CD4-positive, alpha-beta T cell treated with Interferon gamma for 1 hour (primary cell): ENCODE measurements around the gene FGF8.

Source experiments
- DNase-seq: peaks from one replicate; pipeline ENCODE4 v3.0.0-alpha.2; 2020

Gene FGF8

DNA sequence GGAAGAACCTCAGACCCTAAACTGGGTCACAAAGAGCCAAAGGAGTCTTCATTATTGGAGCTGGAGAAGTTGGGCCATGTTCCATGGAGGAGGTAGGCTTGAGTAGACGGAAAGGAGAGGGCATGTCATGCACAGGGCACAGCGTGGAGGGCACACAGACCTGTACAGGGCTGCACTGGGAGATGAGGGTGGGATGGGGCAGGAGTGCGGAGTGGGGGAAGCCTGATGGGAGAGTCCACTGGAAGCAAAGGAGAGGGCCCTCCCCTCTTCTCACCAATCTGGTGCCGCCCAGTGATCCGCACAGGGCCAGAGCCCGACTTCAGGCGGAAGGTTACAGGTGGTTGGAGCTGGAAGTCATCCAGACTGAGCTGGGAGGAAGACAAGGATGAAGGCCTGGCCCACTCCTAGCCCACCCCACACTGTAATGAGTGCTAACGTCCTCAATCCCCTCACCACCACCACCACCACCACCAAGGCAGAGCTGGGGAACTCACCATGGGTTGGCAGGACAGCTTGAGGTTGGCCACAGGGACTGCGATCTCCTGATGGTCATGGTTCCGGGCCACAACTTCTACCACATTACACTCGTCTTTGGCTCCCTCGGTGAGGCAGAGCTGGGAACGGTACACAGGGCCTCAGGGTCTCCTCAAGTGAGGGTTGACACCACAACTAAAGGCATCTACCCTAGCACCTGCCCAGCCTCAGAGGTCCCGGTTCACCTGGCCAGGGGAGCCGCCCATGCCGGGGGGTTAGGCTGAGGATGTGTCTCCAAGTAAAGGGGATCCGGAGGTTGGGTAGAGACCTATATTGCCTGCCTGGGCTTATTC is 6.3 kb upstream of the FGF8 start:
- DNase-seq = no peak

DNA sequence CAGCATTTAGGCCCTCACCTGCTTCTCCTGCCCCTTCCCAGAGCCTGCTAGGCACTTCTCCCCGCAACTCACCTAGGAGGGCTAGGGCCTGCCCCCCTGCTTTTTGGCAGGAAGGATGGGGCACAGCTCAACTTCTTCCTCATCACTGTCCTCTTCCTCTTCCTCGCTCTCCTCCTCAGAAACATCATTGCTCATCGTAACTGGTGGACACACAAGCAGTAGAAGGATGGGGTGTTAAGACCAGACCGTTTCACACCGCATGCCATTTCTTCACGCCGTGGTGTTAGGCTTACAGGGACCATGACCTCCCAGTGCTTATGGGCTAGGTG is 5.7 kb upstream of the FGF8 start:
- no peak for DNase-seq

DNA sequence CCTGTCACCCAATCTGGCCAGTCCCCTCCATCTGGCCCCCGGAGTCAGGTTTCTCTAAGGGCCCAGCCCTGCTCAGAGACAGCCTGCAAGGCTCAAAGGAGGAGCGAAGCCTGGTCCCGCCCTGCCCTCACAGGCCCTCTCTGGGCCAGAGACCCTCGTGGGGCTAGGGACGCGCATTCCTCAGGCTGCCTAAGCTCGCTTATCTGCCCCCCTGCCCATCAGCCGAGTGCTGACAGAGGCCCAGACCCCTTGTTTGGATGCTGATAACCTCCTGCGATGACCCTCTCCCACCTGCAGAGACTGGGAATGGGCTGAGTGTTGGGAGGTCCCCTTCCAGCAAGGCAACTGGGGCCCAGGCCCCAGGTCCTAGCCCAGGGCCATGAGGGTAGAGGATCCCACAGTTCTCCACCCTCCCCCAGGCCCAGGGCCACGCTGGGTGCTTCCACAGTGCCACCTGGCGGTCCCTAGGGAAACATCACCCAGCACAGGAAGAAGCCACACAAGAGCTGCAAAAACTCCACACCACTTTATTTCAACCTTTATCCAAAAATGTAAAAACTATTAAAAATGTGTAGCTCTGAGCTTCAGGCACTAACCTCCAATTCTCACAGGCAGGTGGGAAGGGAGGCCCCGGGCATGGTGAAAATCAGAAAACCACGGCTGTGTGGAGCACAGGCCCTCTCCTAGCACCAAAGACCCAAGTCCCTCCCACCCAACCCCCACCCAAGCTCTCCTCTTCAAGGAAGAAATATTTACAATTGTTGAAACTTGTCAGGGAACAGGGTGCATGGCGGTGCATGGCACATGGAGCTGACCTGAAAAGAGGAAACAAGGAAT is 5.1 kb upstream of the FGF8 start:
- DNase-seq = peak; percentile 70

DNA sequence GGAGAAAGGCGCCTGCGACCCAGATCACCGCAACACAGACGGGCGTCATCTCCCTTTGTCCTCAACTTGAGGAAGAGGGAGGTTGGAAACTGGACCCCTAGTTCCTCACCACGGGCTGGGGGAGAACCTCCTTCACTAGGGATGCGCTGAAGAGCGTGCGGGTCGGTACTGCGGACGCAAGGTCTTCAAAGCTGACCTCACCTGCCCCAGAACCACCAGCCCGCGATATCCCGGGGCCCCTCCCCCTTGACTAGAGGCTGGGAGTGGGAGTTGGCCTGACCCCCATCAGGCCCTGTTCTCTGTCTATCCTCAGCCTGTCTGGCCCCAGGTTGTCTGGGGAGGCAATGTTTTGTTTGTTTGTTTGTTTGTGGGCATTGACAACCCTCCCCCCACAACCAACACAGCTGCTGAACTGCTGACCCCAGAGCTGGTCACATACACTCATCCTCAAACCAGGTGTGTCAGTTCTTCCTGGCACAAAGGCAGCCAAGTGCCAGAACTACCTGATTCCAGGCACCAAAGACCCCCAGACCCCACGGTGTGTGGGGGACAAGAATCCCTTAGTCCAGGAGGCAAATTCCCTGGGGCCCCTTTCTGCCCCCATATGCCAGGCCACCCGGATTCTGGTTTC is 4.4 kb upstream of the FGF8 start:
- no peak for DNase-seq

DNA sequence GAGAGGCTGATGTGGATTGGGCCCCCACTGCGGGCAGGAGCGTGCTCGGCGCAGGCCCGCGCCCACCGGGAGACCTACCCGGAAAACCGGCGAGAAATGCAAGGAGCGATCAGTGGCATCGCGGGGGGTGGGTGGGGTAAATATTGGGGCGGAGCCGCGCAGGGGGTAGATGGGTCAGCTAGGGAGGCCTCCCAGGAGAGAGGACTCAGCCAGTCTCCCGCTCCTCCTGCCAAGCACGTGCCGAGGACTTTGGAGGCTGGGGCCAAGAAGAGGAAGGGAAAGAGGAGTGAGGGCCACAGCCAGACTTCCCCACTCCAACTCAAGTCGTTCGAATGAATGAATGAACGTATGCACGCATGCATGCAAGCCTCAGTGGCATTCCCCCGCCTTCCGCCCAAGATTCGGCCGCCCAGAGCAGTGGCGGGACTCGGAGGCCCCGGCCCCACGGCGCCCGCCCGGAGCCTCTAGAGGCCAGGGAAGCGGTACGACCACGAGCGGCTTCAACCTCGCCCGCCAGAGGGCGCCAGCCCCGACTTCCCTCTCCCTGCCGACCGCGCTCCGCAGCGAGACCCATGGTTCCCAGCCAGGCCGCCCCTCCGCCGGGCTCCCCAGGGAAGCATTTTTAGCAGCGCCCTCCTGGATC is 3.8 kb upstream of the FGF8 start:
- peak; percentile 74 for DNase-seq

DNA sequence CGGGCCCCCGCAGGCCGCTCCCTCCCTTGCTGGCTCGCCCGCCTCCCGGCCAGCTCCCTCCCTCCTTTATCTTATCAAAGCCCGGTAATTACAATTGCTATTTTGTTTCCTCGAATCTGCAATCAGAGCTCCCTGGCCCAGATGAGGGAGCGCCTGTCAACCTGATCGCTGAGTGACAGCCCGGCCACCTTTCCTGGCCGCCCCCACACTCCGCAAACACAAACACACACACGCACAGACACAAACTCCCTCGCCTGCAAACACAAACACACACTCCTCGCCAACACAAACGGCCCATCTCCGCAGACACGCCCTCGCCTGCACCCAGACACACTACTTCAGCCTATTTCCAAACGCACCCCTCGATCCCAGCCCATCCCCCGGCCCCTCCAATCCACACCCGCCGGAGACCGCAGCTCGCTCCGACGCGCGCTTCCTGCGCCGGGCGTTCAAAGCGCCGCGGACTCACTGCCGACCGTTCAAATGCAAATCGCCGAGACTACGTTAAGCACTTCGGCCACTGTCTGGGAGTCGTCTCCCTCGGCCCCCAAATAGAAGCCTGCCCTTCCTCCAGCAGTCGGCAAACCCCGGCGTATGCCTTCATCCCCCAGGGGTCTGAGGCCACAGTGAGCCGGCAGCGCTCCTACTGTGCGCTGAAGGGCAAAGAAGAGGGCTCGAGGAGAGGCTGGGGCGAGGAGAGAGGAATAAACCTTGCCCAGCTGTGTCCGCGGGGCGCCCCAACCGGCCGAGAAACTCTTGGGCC is 3.0 kb upstream of the FGF8 start:
- peak; percentile 13 for DNase-seq

DNA sequence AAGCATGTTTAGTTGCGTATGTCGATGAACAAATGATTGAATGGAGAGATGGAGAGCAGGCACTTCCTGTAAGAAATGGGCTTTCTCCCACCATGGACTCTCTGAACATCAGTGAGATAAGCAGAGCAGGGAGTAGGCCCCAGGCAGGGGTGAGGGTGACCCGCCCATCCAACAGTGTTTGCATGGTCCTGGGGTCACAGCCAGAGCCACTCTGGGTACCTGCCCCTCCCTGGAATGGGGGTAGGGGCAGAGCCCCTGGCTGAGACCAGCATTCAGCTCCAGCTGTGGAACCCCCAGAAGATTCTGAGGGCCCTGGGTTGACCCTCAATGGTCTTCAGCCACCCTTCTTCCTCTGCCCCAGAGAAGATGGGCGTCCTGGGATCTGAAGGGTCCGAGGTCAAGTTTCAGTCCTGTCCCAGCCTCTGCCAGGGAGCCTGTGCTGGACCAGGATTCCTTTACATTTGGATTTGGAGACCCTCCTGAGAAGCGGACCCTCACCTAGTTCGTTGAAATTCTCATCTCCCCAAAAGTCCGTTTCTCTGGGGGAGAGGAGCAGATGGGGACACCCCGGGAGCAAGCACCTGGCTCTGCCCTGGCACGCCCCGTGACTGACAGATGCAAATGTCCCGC is 2.4 kb upstream of the FGF8 start:
- no peak for DNase-seq

DNA sequence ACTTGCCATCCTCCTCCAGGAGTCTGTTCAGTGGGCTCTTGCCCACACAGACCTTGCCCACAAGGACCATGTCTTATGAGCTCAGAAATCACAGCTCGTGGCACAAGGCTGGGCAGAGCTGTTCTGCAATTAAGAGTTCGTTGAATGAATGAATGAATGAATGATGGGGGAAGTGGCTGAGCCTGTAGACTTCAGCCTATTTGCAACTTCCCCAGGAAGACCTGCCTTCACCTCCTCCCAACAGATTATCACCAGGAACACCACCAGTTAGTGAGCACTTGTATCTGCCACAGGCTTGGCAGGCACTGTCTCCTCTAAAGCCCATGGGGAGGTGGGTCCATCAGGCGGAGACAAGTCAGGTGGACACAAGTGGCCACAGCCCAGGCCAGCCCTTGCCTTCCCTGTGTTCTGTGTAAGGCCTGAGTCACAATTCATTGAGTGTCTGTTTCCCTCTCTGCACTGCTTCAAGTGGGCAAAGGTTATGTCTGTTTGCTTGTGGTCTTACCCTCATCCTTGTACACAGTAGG is 1.8 kb upstream of the FGF8 start:
- no peak for DNase-seq

DNA sequence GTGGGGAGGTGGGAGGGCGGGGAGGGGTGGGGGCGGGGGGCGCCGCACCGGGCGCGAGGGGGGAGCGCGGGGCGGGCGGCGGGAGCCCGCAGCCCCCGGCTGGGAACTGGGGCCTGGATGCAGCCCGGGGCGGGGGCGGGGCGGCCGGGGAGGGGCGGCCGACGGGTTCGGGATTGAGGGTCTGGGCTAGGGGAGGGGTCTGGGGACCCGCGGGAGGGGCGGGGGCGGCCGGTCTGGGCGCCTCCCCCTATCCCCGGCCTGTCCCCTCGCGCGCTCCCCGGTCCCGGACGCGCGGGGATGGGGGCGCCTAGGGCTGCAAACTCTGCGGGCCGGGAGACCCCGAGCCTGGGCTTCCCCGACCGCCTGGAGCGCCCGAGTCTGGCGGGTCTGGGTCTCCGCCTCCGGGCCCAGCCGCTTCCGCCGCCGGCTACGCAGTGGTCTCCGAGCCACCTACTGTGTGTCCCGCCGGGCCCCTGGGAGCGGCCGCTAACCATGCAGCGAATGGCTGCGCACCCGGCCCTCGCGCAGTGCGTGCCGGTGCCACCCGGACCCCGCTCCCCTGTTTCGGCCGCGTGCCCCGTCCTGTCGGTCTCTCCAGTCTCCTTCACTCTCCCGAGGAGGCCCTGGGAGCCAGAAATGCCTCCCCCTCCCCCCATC is 375 bp upstream of the FGF8 start:
- no peak for DNase-seq

DNA sequence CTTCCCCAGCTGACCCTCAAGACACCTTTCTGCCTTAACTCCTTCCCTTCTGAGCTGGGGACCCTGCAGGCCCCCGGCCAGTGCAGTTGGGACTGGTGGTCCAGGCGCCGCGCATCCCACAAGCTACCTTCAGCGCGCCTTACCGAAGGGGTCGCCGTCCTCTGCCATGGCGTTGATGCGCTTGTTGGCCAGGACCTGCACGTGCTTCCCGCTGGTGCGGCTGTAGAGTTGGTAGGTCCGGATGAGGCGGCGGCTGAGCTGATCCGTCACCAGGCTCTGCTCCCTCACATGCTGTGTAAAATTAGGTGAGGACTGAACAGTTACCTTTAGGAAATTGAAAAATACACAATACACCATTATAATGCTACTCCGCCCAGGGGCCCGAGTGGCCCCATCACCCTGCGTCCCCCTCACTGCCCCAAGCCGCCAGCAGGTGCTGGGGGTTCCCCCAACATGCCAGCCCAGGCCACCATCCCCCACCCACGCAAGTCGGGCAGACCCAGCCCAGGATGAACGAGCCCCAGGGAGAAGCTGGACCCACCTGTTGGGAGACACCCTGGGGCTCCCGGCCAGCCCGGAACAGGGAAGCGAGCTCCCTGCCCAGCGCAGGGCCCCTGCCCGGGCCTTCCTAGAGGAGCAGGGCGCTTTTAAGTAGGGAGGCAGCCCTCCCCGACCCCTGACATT is 1.2 kb downstream of the FGF8 start:
- DNase-seq = no peak

DNA sequence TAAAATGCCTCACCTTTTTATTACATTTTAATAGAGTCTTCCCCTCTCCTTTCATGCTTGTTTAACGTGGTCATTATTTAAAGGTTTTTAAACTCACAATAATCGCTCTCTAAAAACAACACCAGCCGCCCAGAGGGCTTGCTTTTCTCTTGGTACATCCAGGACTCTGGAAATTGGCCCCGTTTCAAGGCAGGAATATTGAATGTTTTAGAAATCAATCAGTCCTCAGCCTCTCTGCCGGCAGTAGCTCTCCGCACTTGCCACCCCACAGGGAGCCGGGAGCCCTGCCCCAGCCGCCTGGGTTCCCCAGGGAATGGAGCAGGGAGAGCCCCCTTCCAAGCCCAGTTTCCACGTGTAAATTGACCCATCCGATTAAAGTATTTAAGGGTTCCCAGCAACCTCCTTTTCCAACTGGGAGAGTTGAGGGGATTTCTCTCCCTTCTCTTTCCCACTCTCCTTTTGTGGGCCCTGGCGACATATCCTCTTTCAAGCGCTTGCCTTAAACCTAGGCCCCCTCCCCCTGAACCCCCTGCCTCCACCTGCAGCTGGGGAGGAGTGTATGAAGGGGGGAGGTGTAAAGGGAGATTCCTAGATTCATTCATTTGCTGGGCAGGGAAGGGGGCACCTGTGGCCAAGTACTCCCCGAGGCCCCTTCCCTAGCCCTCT is 1.9 kb downstream of the FGF8 start:
- DNase-seq = no peak

DNA sequence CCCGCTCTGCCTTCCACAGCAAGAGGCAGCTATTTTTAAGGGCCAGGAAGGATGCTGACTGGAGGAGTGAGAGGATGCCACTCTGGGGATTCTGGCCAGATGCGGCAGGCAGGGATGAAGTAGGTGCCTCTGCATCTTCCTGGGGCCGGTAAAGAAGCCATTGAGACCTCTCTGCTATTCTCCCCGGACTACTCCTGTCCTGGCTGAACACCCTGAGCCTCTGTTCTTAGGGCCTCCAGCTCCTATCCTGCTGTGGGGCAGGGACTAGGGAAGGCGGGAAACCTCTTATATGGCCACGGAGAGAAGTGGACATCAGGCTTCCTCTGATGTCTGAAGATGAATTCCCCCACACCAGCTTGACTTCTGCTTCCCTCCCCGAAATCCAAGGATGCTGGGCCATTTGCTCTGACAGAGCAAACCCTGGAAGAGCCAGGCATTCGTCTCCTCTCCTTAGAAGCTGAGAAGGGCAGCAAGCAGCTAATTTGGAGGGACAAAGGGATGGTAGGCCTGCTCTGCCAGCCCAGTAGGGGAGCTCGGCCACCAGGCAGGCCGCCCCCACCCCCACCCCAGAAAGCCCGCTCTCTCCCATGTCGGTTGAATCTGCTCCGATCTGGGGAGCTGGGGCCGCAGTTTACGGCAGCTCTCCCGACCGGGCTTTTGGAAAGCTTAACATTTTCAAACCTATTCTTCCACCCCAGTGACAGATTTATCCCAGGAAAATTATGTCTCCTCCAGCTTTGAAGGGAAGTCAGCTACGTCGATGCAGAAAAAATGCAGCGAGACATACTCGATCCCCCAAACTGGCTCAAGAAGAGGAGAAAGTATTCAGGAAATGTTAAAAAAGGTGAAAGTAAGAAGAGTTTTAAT is 2.8 kb downstream of the FGF8 start:
- no peak for DNase-seq

DNA sequence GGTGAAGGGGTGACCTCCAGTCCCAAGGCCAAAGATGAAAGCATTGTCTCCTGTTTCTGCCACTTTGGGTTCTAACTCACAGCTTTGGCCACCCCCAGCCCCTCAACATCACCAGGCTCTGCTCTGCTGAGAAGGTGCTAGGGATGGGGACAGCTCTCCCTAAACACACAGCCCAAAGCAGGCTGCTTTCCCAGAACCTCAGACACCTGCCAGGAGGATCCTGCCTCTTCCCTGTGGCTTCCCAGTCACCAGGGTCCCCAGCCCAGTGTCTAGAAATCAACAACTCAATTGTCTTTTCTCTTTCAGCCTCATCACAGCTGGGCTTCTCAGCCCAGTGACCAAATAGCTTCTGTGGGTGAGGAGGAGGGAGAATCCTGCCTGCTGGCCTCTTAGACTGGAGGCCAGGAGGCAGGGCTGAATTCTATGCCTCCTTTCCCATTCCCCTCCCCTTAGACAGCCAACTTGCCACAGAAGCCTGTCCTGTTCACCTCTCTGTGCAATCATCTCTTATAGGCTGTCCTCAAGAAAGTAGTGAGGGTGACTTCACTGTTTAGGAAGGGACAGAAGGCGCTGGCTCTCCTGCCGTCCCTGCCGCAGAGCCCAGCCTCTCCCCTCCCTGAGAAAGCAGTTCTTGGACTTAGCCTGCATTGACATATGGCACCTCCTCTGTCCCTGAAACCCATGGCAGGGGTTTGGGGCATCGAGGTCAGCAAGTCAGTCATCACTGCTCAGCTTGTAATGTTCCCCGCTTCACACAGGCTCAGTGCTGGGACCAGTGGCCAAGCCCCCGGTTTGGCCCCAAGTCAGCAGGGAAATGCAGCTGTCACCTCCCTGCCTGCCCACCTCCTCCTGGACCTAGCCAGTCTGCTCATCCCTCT is 3.7 kb downstream of the FGF8 start:
- no peak for DNase-seq

DNA sequence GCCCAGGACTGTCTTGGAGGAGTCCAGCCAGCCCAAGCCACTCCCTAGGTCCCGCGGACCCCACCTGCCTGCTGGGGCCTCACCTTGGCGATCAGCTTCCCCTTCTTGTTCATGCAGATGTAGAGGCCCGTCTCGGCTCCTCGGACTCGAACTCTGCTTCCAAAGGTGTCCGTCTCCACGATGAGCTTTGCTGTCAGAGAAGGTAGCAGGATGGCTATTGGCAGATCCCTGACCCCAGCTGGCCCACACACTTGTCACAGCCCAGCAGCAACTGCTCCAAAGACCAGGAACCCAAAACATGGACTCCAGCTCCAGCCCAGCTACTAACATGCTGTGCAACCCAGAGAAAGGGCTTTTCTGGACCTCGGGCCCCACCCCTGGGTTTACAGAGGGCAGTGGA is 4.5 kb downstream of the FGF8 start:
- no peak for DNase-seq

DNA sequence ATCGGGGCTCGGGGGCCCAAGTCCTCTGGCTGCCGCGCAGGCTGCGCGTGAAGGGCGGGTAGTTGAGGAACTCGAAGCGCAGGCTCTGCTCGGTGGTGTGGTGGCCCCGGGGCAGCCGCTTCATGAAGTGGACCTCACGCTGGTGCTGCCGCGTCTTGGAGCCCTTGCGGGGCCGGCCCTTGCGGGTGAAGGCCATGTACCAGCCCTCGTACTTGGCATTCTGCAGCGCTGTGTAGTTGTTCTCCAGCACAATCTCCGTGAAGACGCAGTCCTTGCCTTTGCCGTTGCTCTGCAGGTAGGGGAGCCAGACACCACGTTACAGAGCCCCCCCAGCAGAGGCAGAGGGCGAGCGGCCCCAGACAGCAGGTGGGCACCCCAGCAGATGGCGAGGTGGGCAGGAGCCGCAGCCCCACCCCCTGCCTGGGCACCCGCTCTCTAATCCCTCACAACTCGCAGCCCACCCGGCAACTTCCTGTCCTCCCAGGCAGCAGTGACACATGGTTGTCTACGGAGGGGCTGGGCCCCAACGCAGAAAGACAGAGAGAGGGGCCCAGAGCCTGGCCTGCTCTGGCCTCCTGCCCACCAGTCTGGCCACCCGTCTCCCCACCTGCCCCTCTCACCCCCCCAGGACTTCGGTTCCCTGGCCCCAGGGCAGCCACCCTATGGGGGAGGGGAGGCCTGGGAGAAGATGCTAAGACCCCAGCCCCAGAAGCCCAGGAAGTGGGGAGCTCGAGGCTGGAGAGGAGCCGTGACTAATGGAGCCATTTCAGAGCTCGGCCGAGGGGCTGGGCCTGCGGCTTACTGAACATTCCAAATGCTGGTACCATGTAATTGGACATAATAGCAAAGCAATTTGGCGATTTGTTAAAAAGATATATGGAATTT is 5.3 kb downstream of the FGF8 start:
- no peak for DNase-seq

DNA sequence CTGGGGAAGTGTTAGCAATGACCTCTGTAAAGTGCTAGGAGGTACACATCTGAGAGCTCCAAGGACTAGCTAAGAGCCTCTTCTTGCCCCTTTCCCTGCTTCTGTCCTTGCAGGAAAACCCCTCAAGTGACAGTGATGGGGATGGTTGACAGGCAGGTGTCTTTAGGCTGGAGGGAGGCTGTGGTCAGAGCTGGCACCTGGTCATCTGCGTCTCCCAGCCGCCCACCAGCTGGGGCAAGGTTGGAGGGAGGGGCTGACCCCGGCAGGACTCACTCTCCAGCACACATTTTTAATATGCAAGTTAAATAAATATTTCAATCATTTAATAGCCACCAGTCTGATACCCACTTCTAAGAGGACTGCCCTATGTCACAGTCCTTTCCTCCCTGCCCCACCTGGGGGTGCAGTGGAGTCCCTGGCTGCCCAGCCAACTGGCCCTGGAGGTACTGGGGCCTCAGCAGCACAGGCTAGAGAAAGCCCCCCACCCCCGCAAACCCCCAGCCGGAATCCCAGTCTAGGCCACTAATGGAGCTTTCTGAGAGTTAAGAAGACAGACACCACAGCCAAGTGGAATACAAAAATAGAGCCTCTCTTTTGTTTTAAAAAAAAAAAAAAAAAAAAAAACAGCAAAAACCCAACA is 6.3 kb downstream of the FGF8 start:
- DNase-seq = no peak

DNA sequence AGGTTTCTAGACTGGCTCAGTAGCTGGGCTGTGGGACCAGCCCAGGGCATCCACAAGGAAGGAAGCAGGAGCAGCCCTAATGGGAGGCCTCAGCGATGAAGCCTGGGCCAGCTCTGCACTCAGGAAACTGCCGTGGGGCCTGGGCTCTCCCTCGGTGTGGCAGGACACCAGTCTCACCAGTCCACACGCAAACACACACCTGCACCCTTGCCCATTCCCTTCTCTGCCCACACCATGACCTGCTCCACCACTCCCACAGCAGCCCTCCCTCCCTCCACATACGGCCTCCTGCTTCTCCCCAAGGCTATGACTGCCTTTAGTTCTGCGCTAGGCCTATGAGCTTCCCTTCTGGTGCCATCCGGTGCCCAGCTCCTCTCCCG is 7.1 kb downstream of the FGF8 start:
- no peak for DNase-seq
